ENCODE results near the gene PCDHB16.
"Not testable (repeated sequence)": the region's sequence is repeated elsewhere in the genome, so short reads cannot be mapped to it uniquely, and the experiment has no call there.

The PCDHB16 gene

DNA sequence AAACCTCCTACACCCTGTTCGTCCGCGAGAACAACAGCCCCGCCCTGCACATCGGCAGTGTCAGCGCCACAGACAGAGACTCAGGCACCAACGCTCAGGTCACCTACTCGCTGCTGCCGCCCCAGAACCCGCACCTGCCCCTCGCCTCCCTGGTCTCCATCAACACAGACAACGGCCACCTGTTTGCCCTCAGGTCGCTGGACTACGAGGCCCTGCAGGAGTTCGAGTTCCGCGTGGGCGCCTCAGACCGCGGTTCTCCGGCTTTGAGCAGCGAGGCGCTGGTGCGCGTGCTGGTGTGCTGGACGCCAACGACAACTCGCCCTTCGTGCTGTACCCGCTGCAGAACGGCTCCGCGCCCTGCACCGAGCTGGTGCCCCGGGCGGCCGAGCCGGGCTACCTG is 24.8 kb upstream of the PCDHB16 start:
- H3K9me3 ChIP-seq (ENCODE audit: control insufficient read depth, insufficient read depth, low read depth, low read length); H3K36me3 ChIP-seq (ENCODE audit: control insufficient read depth, insufficient read depth, low read length); H3K27ac ChIP-seq (ENCODE audit: low read depth, low read length); H3K4me1 ChIP-seq (ENCODE audit: control insufficient read depth, insufficient read depth, low read length); H3K27me3 ChIP-seq (ENCODE audit: control insufficient read depth, insufficient read depth, low read length); H3K9ac ChIP-seq (ENCODE audit: low read length); H3K4me3 ChIP-seq (ENCODE audit: low read depth, low read length): not testable (repeated sequence)

DNA sequence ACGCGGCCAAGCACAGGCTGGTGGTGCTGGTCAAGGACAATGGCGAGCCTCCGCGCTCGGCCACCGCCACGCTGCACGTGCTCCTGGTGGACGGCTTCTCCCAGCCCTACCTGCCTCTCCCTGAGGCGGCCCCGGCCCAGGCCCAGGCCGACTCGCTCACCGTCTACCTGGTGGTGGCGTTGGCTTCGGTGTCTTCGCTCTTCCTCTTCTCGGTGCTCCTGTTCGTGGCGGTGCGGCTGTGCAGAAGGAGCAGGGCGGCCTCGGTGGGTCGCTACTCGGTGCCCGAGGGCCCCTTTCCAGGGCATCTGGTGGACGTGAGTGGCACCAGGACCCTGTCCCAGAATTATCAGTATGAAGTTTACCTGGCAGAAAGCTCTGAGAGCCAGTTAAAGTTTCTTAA is 24.3 kb upstream of the PCDHB16 start:
- H3K4me1 ChIP-seq (ENCODE audit: control insufficient read depth, insufficient read depth, low read length); H3K27me3 ChIP-seq (ENCODE audit: control insufficient read depth, insufficient read depth, low read length); H3K9me3 ChIP-seq (ENCODE audit: control insufficient read depth, insufficient read depth, low read depth, low read length): not testable (repeated sequence)

DNA sequence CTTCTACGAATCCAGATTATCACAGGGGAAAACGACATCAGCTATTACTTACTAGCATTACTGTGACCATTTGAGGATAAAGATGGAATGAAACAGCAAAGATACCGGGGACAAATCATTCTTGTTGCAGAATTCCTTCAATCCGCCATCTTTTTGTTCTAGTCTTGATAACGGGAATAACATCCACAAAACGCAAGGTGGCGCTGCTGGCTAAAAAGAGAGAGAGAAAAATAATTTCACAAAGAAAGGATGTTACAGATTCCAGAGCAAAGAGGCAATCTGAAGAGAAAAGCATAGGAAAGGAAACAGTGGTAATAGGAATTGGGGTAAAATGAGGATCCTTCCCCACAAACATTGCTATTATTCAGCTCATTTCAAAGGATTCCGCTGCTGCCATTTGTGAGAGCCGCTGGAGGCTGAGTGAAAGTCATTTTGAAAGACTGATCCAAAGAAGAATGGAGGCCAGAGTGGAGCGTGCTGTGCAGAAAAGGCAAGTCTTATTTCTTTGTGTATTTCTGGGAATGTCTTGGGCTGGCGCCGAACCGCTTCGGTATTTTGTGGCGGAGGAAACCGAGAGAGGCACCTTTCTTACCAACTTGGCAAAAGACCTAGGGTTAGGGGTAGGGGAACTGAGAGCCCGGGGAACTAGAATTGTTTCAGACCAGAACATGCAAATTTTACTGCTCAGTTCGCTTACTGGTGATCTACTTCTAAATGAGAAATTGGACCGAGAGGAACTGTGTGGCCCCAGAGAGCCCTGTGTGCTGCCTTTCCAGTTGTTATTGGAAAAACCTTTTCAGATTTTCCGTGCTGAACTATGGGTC is 9.6 kb upstream of the PCDHB16 start, which contains the start of gene PCDHB7:
TSS of gene PCDHB7 (plus strand) at position 264 of the 824 bp plus-strand sequence. CDS start at position 456, 192 bp downstream.
- Histone ChIP-seq H3K9ac (ENCODE audit: low read length) (no peak within 1 kb of the TSS), H3K4me1 (ENCODE audit: control insufficient read depth, insufficient read depth, low read length) (no peaks in the 10 kb centered on the region), H3K4me3 (ENCODE audit: low read depth, low read length) (no peak within 1 kb of the TSS)

More for the DNA sequence above, 24.3 kb upstream of the PCDHB16 start:
- H3K36me3 ChIP-seq (ENCODE audit: control insufficient read depth, insufficient read depth, low read length); H3K4me3 ChIP-seq (ENCODE audit: low read depth, low read length); H3K9ac ChIP-seq (ENCODE audit: low read length); H3K27ac ChIP-seq (ENCODE audit: low read depth, low read length): not testable (repeated sequence)

DNA sequence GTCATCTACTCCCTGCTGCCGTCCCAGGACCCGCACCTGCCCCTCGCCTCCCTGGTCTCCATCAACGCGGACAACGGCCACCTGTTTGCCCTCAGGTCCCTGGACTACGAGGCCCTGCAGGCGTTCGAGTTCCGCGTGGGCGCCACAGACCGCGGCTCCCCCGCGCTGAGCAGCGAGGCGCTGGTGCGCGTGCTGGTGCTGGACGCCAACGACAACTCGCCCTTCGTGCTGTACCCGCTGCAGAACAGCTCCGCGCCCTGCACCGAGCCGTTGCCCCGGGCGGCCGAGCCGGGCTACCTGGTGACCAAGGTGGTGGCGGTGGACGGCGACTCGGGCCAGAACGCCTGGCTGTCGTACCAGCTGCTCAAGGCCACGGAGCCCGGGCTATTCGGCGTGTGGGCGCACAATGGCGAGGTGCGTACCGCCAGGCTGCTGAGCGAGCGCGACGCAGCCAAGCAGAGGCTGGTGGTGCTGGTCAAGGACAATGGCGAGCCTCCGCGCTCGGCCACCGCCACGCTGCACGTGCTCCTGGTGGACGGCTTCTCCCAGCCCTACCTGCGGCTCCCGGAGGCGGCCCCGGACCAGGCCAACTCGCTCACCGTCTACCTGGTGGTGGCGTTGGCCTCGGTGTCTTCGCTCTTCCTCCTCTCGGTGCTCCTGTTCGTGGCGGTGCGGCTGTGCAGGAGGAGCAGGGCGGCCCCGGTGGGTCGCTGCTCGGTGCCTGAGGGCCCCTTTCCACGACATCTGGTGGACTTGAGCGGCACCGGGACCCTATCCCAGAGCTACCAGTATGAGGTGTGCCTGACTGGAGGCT is 7.7 kb upstream of the PCDHB16 start:
- not testable (repeated sequence) for H3K36me3 ChIP-seq (ENCODE audit: control insufficient read depth, insufficient read depth, low read length); H3K4me3 ChIP-seq (ENCODE audit: low read depth, low read length); H3K4me1 ChIP-seq (ENCODE audit: control insufficient read depth, insufficient read depth, low read length); H3K27me3 ChIP-seq (ENCODE audit: control insufficient read depth, insufficient read depth, low read length); H3K9ac ChIP-seq (ENCODE audit: low read length); H3K27ac ChIP-seq (ENCODE audit: low read depth, low read length)
- peaks cover 13% of the 10 kb centered on the region; the same call in 1 of the 2 replicates for H3K9me3 ChIP-seq (ENCODE audit: control insufficient read depth, insufficient read depth, low read depth, low read length)

More for the DNA sequence above, 9.6 kb upstream of the PCDHB16 start, which contains the start of gene PCDHB7:
- no peaks in the 10 kb centered on the region for H3K36me3 ChIP-seq (ENCODE audit: control insufficient read depth, insufficient read depth, low read length)
- H3K27me3 ChIP-seq (ENCODE audit: control insufficient read depth, insufficient read depth, low read length): no peaks in the 10 kb centered on the region
- peaks cover 10% of the 10 kb centered on the region; the same call in 1 of the 2 replicates for H3K9me3 ChIP-seq (ENCODE audit: control insufficient read depth, insufficient read depth, low read depth, low read length)
- no peak within 1 kb of the TSS for H3K27ac ChIP-seq (ENCODE audit: low read depth, low read length)

DNA sequence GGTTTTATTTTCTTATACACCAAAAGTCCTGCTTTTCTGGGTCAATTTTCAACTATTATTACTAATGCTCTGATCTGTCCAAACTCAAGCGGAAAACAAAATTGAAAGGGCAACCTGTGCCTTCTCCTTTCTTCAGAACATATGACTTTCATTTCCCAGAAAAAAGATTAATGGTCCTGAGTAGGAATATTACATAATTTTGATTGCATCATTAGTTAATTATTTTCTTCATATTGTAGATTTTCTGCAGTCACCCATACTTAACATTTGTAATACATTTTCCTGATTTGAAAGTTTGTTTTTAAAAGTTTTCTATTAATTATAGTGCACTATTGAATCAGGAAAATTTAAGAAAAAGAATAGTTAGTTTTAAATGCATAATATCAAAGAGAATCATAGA is 6.3 kb upstream of the PCDHB16 start:
- H3K4me3 ChIP-seq (ENCODE audit: low read depth, low read length): no peak overlapping the region
- no peak overlapping the region for H3K27ac ChIP-seq (ENCODE audit: low read depth, low read length)
- no peaks in the 10 kb centered on the region for H3K4me1 ChIP-seq (ENCODE audit: control insufficient read depth, insufficient read depth, low read length)
- no peaks in the 10 kb centered on the region for H3K36me3 ChIP-seq (ENCODE audit: control insufficient read depth, insufficient read depth, low read length)
- peaks cover 14% of the 10 kb centered on the region; the same call in 1 of the 2 replicates for H3K9me3 ChIP-seq (ENCODE audit: control insufficient read depth, insufficient read depth, low read depth, low read length)
- H3K27me3 ChIP-seq (ENCODE audit: control insufficient read depth, insufficient read depth, low read length): no peaks in the 10 kb centered on the region
- no peak overlapping the region for H3K9ac ChIP-seq (ENCODE audit: low read length)

DNA sequence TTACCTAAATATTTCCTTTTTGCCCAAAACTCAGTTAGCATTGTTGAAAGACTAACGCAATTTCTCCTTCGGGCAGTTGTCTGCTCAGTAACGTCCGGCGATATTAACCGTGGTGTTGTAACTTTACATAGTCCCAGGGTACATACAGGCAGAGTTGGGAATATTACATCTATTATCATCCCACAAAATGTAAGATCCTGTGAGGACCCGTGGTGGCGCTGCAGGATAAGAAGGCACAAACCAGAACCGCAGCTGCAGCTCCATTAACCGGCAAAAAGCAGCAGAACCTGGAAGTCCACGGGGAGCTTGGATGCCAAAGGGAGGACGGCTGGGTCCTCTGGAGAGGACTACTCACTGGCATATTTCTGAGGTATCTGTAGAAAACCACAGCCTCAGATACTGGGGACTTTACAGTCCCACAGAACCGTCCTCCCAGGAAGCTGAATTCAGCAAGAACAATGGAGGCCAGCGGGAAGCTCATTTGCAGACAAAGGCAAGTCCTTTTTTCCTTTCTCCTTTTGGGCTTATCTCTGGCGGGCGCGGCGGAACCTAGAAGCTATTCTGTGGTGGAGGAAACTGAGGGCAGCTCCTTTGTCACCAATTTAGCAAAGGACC is 4.5 kb upstream of the PCDHB16 start, which contains the start of gene PCDHB8:
TSS of gene PCDHB8 (plus strand) at position 214 of the 615 bp plus-strand sequence. CDS start at position 459, 245 bp downstream.
- Histone ChIP-seq H3K9me3 (ENCODE audit: control insufficient read depth, insufficient read depth, low read depth, low read length) (peaks cover 14% of the 10 kb centered on the region; the same call in 1 of the 2 replicates), H3K4me3 (ENCODE audit: low read depth, low read length) (peak within 1 kb of the TSS; percentile 31; the same call in 1 of the 2 replicates)
- H3K9ac ChIP-seq (ENCODE audit: low read length); H3K27me3 ChIP-seq (ENCODE audit: control insufficient read depth, insufficient read depth, low read length); H3K4me1 ChIP-seq (ENCODE audit: control insufficient read depth, insufficient read depth, low read length); H3K36me3 ChIP-seq (ENCODE audit: control insufficient read depth, insufficient read depth, low read length); H3K27ac ChIP-seq (ENCODE audit: low read depth, low read length): not testable (repeated sequence)

DNA sequence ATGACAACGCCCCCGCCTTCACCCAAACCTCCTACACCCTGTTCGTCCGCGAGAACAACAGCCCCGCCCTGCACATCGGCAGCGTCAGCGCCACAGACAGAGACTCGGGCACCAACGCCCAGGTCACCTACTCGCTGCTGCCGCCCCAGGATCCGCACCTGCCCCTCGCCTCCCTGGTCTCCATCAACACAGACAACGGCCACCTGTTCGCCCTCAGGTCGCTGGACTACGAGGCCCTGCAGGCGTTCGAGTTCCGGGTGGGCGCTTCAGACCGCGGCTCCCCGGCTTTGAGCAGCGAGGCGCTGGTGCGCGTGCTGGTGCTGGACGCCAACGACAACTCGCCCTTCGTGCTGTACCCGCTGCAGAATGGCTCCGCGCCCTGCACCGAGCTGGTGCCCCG is 2.8 kb upstream of the PCDHB16 start:
- H3K9ac ChIP-seq (ENCODE audit: low read length): not testable (repeated sequence)

DNA sequence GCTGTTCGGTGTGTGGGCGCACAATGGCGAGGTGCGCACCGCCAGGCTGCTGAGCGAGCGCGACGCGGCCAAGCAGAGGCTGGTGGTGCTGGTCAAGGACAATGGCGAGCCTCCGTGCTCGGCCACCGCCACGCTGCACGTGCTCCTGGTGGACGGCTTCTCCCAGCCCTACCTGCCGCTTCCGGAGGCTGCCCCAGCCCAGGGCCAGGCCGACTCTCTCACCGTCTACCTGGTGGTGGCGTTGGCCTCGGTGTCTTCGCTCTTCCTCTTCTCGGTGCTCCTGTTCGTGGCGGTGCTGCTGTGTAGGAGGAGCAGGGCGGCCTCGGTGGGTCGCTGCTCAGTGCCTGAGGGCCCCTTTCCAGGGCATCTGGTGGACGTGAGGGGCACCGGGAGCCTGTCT is 2.3 kb upstream of the PCDHB16 start:
- H3K4me3 ChIP-seq (ENCODE audit: low read depth, low read length); H3K27ac ChIP-seq (ENCODE audit: low read depth, low read length); H3K36me3 ChIP-seq (ENCODE audit: control insufficient read depth, insufficient read depth, low read length); H3K27me3 ChIP-seq (ENCODE audit: control insufficient read depth, insufficient read depth, low read length); H3K4me1 ChIP-seq (ENCODE audit: control insufficient read depth, insufficient read depth, low read length); H3K9ac ChIP-seq (ENCODE audit: low read length); H3K9me3 ChIP-seq (ENCODE audit: control insufficient read depth, insufficient read depth, low read depth, low read length): not testable (repeated sequence)

More for the DNA sequence above, 2.8 kb upstream of the PCDHB16 start:
- not testable (repeated sequence) for H3K4me1 ChIP-seq (ENCODE audit: control insufficient read depth, insufficient read depth, low read length); H3K27ac ChIP-seq (ENCODE audit: low read depth, low read length); H3K9me3 ChIP-seq (ENCODE audit: control insufficient read depth, insufficient read depth, low read depth, low read length); H3K4me3 ChIP-seq (ENCODE audit: low read depth, low read length); H3K27me3 ChIP-seq (ENCODE audit: control insufficient read depth, insufficient read depth, low read length); H3K36me3 ChIP-seq (ENCODE audit: control insufficient read depth, insufficient read depth, low read length)

DNA sequence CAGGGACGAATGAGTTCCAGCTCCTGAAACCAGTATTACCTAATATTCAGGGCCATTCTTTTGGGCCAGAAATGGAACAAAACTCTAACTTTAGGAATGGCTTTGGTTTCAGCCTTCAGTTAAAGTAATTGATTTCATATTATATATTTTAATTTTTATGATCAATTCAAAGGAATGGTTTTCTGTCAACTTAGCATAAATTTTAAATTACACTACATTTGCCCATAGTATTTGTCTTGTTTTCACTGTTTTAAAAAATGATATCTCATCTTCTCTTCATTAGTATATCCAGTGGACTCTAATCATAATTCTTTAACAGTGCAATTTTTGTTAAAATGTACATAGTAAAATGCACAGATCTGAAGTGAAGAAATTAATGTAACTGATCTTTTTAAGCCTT is 1.9 kb upstream of the PCDHB16 start:
- Histone ChIP-seq H3K27me3 (ENCODE audit: control insufficient read depth, insufficient read depth, low read length) (no peaks in the 10 kb centered on the region), H3K27ac (ENCODE audit: low read depth, low read length) (no peak overlapping the region), H3K4me3 (ENCODE audit: low read depth, low read length) (no peak overlapping the region), H3K9me3 (ENCODE audit: control insufficient read depth, insufficient read depth, low read depth, low read length) (peaks cover 9% of the 10 kb centered on the region; the same call in 1 of the 2 replicates), H3K36me3 (ENCODE audit: control insufficient read depth, insufficient read depth, low read length) (no peaks in the 10 kb centered on the region), H3K9ac (ENCODE audit: low read length) (no peak overlapping the region), H3K4me1 (ENCODE audit: control insufficient read depth, insufficient read depth, low read length) (no peaks in the 10 kb centered on the region)

DNA sequence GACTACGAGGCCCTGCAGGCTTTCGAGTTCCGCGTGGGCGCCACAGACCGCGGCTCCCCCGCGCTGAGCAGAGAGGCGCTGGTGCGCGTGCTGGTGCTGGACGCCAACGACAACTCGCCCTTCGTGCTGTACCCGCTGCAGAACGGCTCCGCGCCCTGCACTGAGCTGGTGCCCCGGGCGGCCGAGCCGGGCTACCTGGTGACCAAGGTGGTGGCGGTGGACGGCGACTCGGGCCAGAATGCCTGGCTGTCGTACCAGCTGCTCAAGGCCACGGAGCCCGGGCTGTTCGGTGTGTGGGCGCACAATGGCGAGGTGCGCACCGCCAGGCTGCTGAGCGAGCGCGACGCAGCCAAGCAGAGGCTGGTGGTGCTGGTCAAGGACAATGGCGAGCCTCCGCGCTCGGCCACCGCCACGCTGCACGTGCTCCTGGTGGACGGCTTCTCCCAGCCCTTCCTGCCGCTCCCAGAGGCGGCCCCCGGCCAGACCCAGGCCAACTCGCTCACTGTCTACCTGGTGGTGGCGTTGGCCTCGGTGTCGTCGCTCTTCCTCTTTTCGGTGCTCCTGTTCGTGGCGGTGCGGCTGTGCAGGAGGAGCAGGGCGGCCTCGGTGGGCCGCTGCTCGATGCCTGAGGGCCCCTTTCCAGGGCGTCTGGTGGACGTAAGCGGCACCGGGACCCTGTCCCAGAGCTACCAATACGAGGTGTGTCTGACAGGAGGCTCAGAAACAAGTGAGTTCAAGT is 2.1 kb downstream of the PCDHB16 start:
- not testable (repeated sequence) for H3K9ac ChIP-seq (ENCODE audit: low read length); H3K4me1 ChIP-seq (ENCODE audit: control insufficient read depth, insufficient read depth, low read length); H3K4me3 ChIP-seq (ENCODE audit: low read depth, low read length); H3K27ac ChIP-seq (ENCODE audit: low read depth, low read length); H3K9me3 ChIP-seq (ENCODE audit: control insufficient read depth, insufficient read depth, low read depth, low read length); H3K27me3 ChIP-seq (ENCODE audit: control insufficient read depth, insufficient read depth, low read length); H3K36me3 ChIP-seq (ENCODE audit: control insufficient read depth, insufficient read depth, low read length)
